ENCODE data around the gene TMEM220.

The TMEM220 gene

DNA sequence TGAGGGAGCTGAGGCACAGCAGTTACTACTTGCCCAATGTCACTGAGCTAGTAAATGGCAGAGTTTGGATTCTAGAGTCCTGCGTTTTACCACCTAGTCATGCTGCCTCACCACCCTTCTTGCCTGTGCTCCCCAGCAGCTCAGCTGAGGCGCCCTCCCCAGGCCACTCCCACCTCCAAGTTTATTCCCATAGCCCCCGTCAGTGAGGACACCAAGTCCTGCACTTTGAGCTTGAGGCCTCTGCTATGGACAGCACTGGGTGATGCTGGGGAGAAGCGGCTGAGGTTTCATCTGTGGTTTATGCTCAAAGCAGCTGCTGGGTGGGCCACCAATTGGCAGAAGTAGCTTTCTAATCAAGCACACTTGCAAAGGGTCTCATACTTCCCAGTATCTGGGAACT, 37.4 kb upstream of the TMEM220 start:
- no peak for DNase-seq (ENCODE audit: low read depth)
- no peak overlapping the region for H3K4me3 ChIP-seq (ENCODE audit: low read depth, low read length)
- TF ChIP-seq, protein P1, sequence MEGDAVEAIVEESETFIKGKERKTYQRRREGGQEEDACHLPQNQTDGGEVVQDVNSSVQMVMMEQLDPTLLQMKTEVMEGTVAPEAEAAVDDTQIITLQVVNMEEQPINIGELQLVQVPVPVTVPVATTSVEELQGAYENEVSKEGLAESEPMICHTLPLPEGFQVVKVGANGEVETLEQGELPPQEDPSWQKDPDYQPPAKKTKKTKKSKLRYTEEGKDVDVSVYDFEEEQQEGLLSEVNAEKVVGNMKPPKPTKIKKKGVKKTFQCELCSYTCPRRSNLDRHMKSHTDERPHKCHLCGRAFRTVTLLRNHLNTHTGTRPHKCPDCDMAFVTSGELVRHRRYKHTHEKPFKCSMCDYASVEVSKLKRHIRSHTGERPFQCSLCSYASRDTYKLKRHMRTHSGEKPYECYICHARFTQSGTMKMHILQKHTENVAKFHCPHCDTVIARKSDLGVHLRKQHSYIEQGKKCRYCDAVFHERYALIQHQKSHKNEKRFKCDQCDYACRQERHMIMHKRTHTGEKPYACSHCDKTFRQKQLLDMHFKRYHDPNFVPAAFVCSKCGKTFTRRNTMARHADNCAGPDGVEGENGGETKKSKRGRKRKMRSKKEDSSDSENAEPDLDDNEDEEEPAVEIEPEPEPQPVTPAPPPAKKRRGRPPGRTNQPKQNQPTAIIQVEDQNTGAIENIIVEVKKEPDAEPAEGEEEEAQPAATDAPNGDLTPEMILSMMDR (IDR thresholded peaks at IDR 0.05; ENCODE audit: control insufficient read depth, extremely low read depth, insufficient read depth): no peak

DNA sequence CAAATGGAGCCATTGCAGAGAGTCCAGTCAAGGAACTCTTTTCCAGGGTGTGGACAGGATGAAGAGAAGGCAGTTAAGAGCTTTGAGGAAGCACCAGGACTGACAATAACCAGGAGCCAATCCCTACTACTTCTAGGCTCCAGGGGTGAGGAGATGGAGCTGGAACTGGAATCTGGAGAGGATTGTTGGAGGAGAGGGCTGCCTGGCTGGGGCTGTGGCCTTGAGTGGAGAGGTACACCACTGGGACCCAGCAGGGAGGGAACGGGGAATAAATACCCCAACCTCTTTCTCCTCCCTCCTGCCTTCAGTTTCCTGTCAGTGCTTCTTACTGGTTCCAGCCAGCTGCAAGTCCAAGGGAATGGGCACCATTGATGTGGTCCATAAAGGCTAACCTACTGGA, 32.2 kb upstream of the TMEM220 start:
- TF ChIP-seq, protein P1 (IDR thresholded peaks at IDR 0.05; ENCODE audit: control insufficient read depth, extremely low read depth, insufficient read depth): no peak
- no peak overlapping the region for H3K4me3 ChIP-seq (ENCODE audit: low read depth, low read length)
- no peak for DNase-seq (ENCODE audit: low read depth)

DNA sequence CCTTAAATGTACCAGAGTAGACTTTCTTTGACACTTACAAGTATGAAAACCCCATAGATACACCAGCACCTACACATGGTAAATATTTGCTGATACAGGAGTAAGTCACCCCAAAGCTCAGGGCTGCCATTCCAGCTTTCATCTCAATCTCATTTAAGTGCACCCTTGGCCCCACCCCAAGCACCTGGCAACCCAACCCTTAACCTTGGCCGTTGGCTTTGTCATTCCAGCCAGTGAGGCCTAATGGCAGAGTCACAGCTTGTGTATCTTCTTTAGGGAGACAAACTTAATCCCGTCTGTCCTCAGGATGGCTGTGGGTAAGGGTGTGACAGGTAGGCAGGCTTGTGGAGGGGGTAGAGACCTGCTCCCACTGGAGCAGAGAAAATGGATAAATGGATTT, 31.5 kb upstream of the TMEM220 start:
- no peak for DNase-seq (ENCODE audit: low read depth)
- no peak overlapping the region for H3K4me3 ChIP-seq (ENCODE audit: low read depth, low read length)
- TF ChIP-seq, protein P1 (IDR thresholded peaks at IDR 0.05; ENCODE audit: control insufficient read depth, extremely low read depth, insufficient read depth): no peak

DNA sequence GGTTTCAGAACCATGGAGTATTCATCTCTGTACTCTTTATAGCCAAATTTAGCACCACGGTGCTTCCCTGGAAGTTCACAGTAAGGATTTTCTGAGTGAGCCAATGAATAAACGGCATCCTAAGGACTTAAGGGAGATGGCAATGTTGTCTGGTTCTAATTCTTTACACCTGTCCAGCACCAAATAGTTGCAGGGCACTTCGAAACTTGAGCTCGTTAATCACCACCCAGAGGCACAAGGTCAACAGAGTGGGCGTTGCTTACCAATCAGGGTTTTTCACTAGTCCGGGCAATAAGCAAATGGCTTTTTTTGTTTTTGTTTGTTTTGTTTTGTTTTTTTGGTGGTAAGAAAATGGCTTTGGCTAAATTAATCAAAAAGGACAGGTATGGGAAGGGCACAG, 28.2 kb upstream of the TMEM220 start:
- TF ChIP-seq, protein P1 (IDR thresholded peaks at IDR 0.05; ENCODE audit: control insufficient read depth, extremely low read depth, insufficient read depth): no peak
- DNase-seq (ENCODE audit: low read depth): no peak
- no peak overlapping the region for H3K4me3 ChIP-seq (ENCODE audit: low read depth, low read length)

DNA sequence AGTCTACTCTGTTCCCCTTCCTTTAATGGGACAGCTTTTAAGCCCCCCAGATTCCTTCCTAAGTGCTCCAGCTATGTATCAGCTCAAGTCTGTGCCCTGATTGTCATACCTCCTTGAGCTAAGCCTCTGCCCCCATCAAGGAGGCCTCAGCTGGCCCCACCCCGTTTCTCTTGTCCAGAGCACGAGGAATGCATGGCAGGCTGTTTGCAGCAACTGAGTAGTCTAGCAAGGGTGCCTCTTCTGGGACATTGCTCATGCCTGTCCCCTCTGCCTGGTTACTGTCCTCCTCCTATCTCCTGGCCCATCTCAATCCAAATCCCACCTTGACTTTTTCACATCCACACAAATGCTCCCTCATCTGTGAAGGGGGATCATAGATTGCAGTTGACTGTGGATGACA, 27.8 kb upstream of the TMEM220 start:
- no peak overlapping the region for H3K4me3 ChIP-seq (ENCODE audit: low read depth, low read length)
- TF ChIP-seq, protein P1 (IDR thresholded peaks at IDR 0.05; ENCODE audit: control insufficient read depth, extremely low read depth, insufficient read depth): no peak
- DNase-seq (ENCODE audit: low read depth): no peak

DNA sequence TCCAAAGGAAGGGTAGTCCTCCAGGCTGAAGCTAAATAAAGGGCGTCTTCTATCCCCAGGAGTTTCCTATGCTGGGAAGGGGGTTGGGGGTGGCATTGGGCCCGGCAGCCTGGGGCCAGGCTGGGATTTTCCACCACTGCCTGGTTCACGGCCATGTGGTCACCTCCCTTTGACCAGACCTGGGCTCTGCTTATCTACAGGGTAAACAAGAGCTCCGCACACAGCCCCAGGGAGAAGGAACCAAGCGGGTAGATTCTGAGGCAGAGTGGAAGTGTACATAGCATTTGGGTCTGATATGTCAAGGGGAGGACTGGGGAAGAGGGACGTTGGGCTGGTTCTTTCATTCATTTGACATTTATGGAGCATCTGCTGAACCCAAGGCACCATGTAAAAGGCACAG, 27.2 kb upstream of the TMEM220 start:
- no peak overlapping the region for H3K4me3 ChIP-seq (ENCODE audit: low read depth, low read length)
- DNase-seq (ENCODE audit: low read depth): no peak
- TF ChIP-seq, protein P1 (IDR thresholded peaks at IDR 0.05; ENCODE audit: control insufficient read depth, extremely low read depth, insufficient read depth): no peak

DNA sequence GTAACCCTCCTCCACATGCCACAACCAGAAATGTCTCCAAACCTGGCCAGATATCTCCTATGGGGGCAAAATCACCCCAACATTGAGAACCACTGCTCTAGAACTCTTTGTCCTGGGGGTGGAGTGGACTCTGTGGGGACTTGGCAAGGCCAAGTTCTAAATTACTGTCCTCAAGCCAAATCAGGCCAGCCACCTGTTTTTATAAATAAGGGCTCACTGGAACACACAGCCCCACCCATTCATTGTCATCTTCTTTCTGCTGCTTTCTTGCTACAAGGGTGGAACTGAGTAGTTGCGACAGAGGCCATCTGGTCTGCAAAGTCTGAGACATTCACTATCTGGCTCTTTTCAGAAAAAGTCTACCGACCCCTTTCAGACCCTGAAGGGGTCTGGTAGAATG, 26.8 kb upstream of the TMEM220 start:
- TF ChIP-seq, protein P1 (IDR thresholded peaks at IDR 0.05; ENCODE audit: control insufficient read depth, extremely low read depth, insufficient read depth): no peak
- no peak for DNase-seq (ENCODE audit: low read depth)
- no peak overlapping the region for H3K4me3 ChIP-seq (ENCODE audit: low read depth, low read length)
